Measurements from ENCODE around the gene PPAT.
"Not testable (repeated sequence)": the region's sequence is repeated elsewhere in the genome, so short reads cannot be mapped to it uniquely, and the experiment has no call there.

Gene PPAT

GRCh38 chr4:56374956-56375355, 60.5 kb downstream of the PPAT start:
- no peak for DNase-seq

DNA sequence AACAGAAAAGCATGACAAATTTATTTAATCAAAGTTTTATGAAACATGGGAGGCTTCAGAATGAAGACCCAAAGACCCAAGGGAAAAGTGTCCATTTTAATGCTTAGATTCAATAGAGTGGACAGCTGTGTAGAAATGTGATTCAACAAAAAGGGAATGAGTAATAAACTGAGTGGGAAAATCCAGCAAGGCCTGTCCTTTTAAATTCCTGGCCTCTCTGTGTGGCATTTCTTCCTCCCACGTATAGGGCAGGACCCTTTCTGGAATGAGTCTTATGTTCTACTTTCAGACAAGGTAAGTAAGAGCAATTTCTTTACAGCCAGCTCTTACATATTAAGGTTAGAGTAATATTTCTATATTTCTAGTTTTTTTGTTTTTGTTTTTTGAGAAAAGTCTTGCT, 62.6 kb downstream of the PPAT start:
- no peak for DNase-seq

- no peak for DNase-seq
Observed at GRCh38 chr4:56371426-56372220, 63.8 kb downstream of the PPAT start.

DNA sequence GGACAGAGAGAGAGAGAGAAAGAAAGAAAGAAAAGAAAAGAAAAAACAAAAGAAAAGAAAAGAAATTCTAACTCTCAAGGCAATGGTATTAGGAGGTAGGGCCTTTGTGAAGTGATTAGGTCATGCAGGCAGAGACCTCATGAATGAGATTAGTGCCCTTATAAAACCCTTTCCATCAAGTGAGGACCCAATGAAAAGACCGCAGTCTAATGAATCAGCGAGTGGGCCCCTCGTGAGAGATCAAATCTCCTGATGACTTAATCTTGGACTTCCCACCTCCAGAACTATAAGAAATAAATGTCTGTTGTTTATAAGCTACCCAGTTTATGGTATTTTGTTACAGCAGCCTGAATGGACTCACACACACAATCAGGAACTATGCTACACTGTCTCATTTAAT, 65.0 kb downstream of the PPAT start:
- DNase-seq = no peak

- not testable (repeated sequence) for DNase-seq
Observed at GRCh38 chr4:56362981-56363380, 72.4 kb downstream of the PPAT start.

DNA sequence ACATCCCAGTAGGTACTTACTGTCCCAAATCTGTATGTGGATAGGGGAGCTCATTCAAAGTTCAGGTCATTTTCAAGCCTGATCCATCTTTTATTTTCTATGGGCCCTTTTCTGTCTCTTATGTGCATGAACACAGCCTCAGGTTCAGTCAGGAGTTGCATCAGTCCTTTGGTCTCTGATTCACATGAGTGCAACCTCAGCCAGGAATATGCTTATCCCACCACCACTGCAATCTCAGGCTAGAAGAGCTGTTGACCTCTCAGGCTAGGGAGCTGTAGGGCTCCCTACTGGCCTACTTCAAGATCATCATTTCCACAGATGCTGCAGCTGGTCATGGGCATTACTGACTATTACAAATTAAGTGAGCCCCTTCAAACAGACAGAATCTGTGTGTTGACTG, 75.3 kb downstream of the PPAT start:
- DNase-seq = no peak

DNA sequence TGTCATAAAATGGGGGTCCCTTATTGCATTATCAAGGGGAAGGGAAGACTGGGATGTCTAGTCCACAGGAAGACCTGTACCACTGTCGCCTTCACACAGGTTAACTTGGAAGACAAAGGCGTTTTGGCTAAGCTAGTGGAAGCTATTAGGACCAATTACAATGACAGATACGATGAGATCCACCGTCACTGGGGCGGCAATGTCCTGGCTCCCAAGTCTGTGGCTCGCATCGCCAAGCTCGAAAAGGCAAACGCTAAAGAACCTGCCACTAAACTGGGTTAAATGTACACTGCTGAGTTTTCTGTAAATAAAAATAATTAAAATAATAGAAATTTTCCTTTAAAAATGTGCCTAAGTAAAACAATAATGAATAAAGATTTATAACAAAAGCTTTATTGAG, 78.8 kb downstream of the PPAT start:
- DNase-seq = no peak

- DNase-seq = no peak
Observed at GRCh38 chr4:56348576-56348975, 86.8 kb downstream of the PPAT start.

GRCh38 chr4:56345458-56345857, 90.0 kb downstream of the PPAT start:
- DNase-seq = no peak
